ENCODE measurements around the gene USP30.

- TF ChIP-seq CTCF (conservative IDR thresholded peaks at IDR 0.05) (no peak), EZH2 (IDR thresholded peaks at IDR 0.05; ENCODE audit: low read depth) (no peak)
These were observed 44.7 kb downstream of the USP30 start for GRCh38 chr12:109097140-109097434.
